Gastroesophageal sphincter (tissue), 3 donors: ENCODE data around the gene GSX1.

Experiments used
- CTCF ChIP-seq, 4 experiments: fragments of 200-600 bp in 2 of 4; fragments of 450-650 bp in 2 of 4; sonication (generic) in 1 of 4; IDR thresholded peaks; one replicate each; pipeline ENCODE4 v1.5.1; 2017 to 2019; ENCODE audit warnings: antibody characterized with exemption in 4 of 4, mild to moderate bottlenecking in 2 of 4, moderate library complexity in 2 of 4
- EP300 ChIP-seq: sonication (generic); formaldehyde crosslinking; IDR thresholded peaks from one replicate; pipeline ENCODE4 v1.6.1; 2017; ENCODE audit warnings: antibody characterized with exemption, mild to moderate bottlenecking
- POLR2A ChIP-seq, 2 donors: fragments of 450-650 bp; IDR thresholded peaks; one replicate each; pipeline ENCODE4 v1.6.1; 2017; ENCODE audit warnings: antibody characterized with exemption in 2 of 2, mild to moderate bottlenecking in 2 of 2, moderate library complexity in 1 of 2

- no peak for TF ChIP-seq CTCF (IDR thresholded peaks at IDR 0.05)
- no peak for TF ChIP-seq POLR2A (IDR thresholded peaks at IDR 0.05)
- no peak for TF ChIP-seq EP300
Observed at GRCh38 chr13:27792393-27793218, at the start of gene GSX1.
